Hindlimb muscle (tissue), 1 donor: ENCODE results near the gene STK17A. TPM values are rescaled to one million over a fixed set of nuclear protein-coding genes. Genes with fewer than 3 reads are reported as not detected.
"Not testable (repeated sequence)": the region's sequence is repeated elsewhere in the genome, so short reads cannot be mapped to it uniquely, and the experiment has no call there.

Experiments used
- DNase-seq: peaks from one replicate; pipeline ENCODE4 v3.0.0-alpha.2; 2013
- polyA plus RNA-seq: library from polyadenylated mRNA; unstranded; fragments of 120-200 nt; gene quantifications from one replicate; pipeline ENCODE4 v1.2.1, GENCODE V29; 2013; ENCODE audit not compliant: insufficient read length

The STK17A gene
- polyA plus RNA-seq, 1 donor = 20.0 TPM

DNA sequence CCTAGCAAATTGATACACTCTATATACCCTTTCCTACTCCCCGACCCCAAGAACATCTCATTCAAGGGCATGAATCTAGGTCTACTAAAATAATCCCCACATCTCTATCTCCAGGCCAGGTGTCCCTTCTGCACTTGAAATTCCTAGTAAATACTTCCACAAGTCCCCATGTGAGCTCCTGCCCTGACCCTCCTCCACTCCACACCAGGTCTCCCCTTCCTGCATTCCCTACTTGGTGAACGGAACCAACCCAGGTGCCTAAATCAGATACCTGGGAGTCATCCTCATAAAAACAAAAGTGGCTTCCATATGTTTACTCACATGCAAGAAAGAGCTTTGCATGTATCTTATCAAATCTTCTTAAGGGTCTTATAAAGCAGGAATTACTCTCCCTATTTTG is 77.2 kb downstream of the STK17A start:
- no peak for DNase-seq

DNA sequence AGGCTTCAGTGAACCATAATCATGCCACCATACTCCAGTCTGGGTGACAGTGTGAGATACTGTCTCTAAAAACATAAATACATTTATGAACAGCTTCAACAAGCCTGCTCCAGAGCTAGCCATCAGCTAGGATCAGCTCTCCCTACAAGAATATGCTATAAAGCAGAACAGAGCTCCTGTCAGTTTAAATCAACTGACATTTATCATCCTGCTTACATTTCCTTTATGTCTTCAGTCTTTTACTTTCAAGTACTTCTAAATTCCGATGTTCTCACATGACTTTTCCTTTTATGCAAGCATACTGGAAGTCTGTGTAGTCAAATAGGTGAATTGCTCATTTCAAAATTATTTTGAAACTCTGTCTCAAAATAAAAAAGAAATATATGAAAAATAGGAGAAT is 81.8 kb downstream of the STK17A start:
- DNase-seq = no peak

DNA sequence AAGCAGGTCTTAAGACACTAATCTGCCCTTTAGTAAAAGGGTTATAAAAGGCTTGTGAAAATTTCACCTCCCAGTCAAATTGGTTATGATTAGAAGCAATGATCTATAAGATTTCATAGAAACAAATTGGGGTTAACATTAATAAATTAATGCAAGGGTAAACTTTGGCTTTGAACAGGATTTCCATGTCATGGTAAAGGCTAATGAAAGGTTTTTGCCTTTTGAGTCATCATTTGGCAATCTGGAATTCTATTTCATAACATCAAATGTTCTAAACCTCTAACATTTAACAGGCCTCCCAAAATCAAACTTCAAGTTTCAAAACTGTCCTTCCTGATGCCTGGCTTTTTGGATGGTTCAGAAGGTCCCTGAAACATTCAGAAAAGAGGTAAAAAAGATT is 84.0 kb downstream of the STK17A start:
- DNase-seq = no peak

DNA sequence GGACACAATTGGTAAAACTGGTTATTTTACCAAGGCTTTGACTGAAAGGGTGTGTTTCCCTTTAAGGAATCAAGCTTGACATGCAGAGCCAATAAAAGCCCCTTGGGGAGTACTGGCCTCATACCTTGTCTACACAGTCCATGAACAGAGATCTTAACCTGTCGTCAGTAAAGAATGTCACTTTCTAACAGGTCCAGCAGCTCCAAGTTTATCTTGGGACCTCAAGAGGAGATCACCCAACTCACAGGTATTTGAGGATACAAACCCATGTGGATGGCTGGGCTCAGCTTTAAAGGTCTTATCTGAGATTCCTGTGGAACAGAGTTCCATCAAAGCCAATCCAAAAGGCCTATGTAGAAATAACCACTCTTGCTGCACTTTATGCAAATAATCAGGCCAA is 85.1 kb downstream of the STK17A start:
- DNase-seq = no peak

DNA sequence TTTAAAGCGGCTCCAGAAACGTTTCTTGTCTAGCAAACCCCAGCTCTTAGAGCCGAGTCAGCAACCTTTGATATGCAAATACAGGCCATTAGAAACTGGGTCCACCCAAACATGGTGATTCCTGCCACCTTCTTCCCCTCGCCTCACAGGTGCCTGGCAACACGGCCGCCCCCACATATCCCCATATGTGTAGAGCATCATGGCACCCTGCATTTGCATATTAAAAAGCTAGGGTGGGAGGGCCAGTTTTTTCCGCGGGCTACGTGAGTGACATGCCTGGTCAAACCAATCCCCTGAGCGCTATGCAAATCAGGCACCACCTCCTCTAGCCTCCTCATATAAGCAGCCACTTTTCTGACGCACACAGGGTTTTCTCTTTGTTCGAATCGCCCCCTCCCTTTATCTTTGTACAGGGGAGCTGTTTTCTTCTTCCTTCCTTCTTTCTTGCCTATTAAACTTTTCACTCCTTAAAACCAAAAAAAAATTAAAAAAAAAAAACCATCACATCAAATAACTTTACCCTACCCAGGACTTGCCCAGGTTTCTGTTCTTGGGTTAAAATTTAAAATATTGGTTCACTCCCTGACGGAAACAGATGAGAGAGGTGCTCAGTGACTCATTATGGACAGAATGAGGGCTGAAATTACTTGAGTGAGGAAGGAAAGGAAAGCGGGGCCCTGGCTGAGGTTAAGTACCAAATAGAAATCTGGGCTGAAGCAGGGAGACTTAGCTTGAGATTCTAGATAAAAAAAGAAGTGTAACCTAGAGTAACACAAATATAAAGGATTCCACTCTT is 86.6 kb downstream of the STK17A start:
- DNase-seq = no peak

DNA sequence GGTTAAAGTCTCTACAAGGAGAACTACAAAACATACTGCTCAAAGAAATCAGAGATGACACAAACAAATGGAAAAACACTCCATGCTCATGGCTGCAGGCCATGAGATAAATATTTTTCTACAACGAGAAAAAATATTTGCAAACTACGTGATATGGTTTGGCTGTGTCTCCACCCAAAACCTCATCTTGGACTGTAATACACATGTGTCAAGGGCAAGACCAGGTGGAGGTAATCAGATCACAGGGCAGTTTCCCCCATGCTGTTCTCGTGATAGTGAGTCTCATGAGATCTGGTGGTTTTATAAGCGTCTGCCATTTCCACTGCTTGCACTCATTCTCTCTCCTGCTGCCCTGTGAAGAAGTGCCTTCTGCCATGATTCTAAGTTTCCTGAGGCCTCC is 88.6 kb downstream of the STK17A start:
- DNase-seq = no peak

DNA sequence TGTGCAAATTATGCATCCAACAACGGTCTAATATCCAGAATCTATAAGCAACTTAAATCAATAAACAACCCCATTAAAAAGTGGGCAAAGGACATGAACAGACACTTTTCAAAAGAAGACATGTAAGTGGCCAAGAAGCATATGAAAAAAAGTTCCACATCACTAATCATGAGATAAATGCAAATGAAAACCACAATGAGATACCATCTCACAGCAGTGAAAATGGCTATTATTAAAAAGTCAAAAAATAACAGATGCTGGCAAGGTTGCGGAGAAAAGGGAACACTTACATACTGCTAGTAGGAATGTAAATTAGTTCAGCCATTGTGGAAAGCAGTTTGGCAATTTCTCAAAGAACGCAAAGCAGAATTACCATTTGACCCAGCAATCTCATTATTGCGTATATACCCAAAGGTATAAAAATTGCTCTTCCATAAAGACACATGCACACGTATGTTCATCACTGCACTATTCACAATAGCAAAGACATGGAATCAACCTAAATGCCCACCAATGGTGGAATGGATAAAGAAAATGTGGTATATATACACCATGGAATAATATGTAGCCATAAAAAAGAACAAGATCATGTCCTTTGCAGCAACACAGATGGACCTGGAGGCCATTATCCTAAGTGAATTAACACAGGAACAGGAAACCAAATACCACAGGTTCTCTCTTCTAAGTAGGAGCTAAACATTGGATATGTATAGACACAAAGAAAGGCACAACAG is 90.5 kb downstream of the STK17A start:
- DNase-seq = not testable (repeated sequence)

DNA sequence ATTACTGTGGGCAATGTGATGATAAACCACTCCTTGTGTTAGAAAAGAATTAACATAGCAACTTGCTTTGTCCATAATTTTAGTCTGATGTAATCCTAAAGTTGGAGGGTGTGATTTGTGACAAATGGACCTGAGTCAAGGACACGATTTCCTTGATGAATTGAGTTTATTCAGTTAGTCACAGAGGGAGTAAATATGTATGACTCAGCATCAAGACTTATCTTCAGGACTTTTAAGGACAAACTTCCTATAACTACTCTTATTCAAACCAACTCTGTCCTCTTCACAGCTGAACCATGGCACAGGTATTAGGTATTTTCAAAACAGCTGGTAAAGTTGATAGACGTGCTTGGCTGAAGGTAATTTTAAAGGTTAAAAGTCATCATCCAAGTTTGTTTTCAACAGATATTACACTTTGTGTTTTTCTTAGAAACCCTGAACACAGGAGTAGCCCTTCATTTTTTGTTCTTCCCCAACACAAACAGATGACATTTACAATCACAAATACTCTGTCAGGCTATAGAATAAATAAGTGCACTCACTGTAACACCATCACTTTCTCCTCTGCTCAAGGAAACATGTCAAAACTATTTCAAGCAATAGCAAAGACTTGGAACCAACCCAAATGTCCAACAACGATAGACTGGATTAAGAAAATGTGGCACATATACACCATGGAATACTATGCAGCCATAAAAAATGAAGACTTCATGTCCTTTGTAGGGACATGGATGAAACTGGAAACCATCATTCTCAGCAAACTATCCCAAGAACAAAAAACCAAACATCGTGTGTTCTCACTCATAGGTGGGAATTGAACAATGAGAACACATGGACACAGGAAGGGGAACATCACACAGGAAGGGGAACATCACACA is 91.9 kb downstream of the STK17A start:
- DNase-seq = no peak

Other genes starting within 250 kb of the STK17A start
- gene COA1, start 146.4 kb downstream of the STK17A start, polyA plus RNA-seq = 34.7 TPM
- 29.3 TPM for gene BLVRA, start 175.6 kb downstream of the STK17A start, polyA plus RNA-seq